Common myeloid progenitor, CD34-positive (primary cell): ENCODE data around the gene PLCXD1.

Experiments used
- CTCF ChIA-PET: fragments of 350-600 bp; sonication (Branson Sonifier 250); formaldehyde crosslinking; loops from one replicate; lab custom pipeline; 2021; ENCODE audit warnings: antibody characterized with exemption; lab: Charles Lee
- POLR2A ChIA-PET: fragments of 350-600 bp; sonication (Branson Sonifier 250); formaldehyde crosslinking; loops from one replicate; lab custom pipeline; 2021; ENCODE audit warnings: antibody characterized with exemption; lab: Charles Lee
- DNase-seq, 3 donors: peaks; one replicate each; pipeline versions ENCODE4 v3.0.0 to v3.0.0-alpha.2; 2013
- H3K27ac ChIP-seq, 2 experiments: 1 replicate in 1 of 2; 2 replicates in 1 of 2; pipeline ENCODE4 v1.7.0; 2013; ENCODE audit warnings: inconsistent platforms in 2 of 2, low read length in 2 of 2, mild to moderate bottlenecking in 2 of 2, low read depth in 1 of 2, moderate library complexity in 1 of 2; ENCODE audit not compliant: severe bottlenecking in 2 of 2, insufficient read depth in 1 of 2, poor library complexity in 1 of 2
- H3K27me3 ChIP-seq, 5 experiments: replicated peaks in 2 of 5; 1 replicate in 3 of 5; 2 replicates in 2 of 5; pipeline versions ENCODE4 v1.6.1 to v1.7.0; 2013; ENCODE audit warnings: low read length in 4 of 5, mild to moderate bottlenecking in 2 of 5, moderate library complexity in 2 of 5, inconsistent platforms in 1 of 5; ENCODE audit not compliant: insufficient read depth in 5 of 5, control insufficient read depth in 4 of 5
- H3K36me3 ChIP-seq, 4 experiments: 1 replicate in 2 of 4; 2 replicates in 2 of 4; pipeline versions ENCODE4 v1.6.1 to v1.7.0; 2013; ENCODE audit warnings: low read length in 3 of 4, control low read depth in 1 of 4, mild to moderate bottlenecking in 1 of 4; ENCODE audit not compliant: control insufficient read depth in 4 of 4, insufficient read depth in 4 of 4
- H3K4me1 ChIP-seq, 4 experiments: 1 replicate in 3 of 4; 2 replicates in 1 of 4; pipeline versions ENCODE4 v1.6.1 to v1.7.1; 2013; ENCODE audit warnings: low read length in 3 of 4, mild to moderate bottlenecking in 3 of 4, control low read depth in 1 of 4, inconsistent platforms in 1 of 4, moderate library complexity in 1 of 4; ENCODE audit not compliant: control insufficient read depth in 4 of 4, insufficient read depth in 4 of 4; ENCODE audit errors: control extremely low read depth in 1 of 4
- H3K4me3 ChIP-seq, 7 experiments: 1 replicate in 4 of 7; 2 replicates in 3 of 7; pipeline versions ENCODE4 v1.5.1 to v1.7.0; 2013; ENCODE audit warnings: mild to moderate bottlenecking in 7 of 7, low read length in 6 of 7, moderate library complexity in 6 of 7, inconsistent platforms in 2 of 7, low read depth in 2 of 7, control low read depth in 1 of 7; ENCODE audit not compliant: insufficient read depth in 4 of 7, control insufficient read depth in 1 of 7; ENCODE audit errors: extremely low read depth in 1 of 7
- H3K9me3 ChIP-seq, 5 experiments: 1 replicate in 4 of 5; 2 replicates in 1 of 5; pipeline versions ENCODE4 v1.6.1 to v1.7.1; 2013; ENCODE audit warnings: low read length in 4 of 5, mild to moderate bottlenecking in 2 of 5, inconsistent platforms in 1 of 5, low read depth in 1 of 5, moderate library complexity in 1 of 5; ENCODE audit not compliant: control insufficient read depth in 4 of 5, insufficient read depth in 2 of 5; ENCODE audit errors: control extremely low read depth in 1 of 5
- WGBS: methylation state at CpG from one replicate; pipeline ENCODE4 v1.1.5; 2013; ENCODE audit not compliant: insufficient coverage; 5-methylcytosine and 5-hydroxymethylcytosine counted together

Gene PLCXD1

DNA sequence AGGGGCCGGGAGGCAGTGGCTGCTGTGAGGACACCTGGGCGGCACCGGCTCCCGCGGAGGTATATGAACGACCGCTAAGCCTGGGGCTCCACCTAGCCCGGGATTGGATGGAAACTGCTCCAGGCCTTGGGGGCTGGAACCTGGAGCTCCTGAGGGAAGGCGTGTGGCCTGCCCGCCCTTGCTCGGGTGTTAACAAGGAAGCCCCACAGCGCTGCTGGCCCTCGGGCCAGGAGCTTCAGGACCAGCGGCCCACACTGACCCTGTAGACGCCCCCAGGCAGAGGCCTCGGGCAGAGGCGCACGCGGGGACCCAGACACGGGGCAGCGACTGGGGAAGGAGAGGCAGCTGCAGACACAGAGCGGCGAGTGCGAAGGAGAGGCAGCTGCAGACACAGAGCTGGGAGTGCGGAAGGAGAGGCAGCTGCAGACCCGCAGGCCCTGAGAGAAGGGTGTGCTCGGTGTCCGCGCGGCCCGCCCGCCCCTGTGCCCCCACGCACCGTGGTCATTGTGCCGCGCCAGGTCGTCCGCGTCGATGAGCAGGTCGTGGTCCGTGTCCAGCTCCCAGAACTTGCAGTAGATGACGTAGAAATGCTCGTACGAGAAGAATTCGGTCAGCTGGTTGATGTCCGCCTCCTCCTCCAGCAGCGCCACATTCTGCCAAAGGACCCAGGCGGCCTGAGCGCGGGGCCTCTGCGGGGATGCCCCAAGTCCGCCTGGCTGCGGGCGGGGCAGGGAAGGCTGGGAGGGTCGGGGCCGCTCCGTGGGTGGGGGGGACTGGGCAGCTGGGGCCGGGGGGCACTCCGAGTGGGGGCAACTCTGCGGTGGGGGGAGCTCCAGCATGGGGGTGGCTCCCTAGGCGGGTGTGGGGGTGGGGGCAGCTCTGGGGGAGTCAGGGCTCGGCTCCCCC, 64.1 kb downstream of the PLCXD1 start:
- CTCF ChIA-PET = no interaction called here
- POLR2A ChIA-PET = no interaction called here

DNA sequence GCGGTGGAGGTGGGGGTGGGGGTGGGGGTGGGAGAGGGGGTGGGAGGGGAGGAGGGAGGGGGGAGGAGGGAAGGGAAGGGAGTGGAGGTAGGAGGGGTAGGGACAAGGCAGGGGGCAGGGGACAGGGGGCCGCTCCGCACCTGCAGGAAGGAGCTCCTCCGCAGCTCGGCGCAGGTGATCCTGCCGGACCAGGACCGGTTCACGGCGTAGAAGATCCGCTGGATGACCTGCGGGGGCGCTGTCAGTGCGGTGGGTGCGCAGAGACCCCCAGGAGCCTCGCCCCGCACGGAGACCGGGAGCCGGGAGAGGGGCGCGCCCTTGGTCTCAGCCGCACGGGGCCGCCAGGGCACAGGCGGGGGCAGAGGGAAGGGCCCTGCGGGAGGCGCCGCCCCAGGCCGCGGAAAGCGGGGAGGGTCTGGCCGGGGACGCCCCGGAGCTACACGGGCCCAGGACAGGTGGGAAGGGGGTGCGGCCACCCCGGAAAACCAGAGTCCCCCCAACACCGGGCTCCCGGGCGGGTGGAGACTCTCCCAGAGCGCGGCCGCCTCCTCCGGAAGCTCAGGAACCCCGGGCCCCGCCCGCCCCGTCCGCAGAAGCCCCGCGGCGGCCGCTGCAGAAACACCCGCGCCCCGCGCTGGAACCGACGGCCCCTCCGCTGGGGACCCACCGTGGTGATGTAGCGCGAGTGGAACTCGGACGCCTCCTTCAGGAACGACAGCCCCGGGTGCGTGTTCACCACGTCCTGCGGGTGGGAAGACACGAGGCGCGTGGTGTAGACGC, 65.0 kb downstream of the PLCXD1 start:
- H3K9me3 ChIP-seq = peaks cover 0 to 21% (median 9%) of the 10 kb centered on the region in 5 experiments
- no peak overlapping the region for H3K4me3 ChIP-seq
- peaks cover 3 to 44% (median 24%) of the 10 kb centered on the region in 4 experiments for H3K36me3 ChIP-seq
- H3K27me3 ChIP-seq = no peaks in the 10 kb centered on the region
- no peak for DNase-seq
- WGBS = 96% methylated on average over 66 of the region's 75 CpGs
- CTCF ChIA-PET = no interaction called here
- H3K27ac ChIP-seq = no peak overlapping the region
- H3K4me1 ChIP-seq = peaks cover 0 to 1% (median 0%) of the 10 kb centered on the region in 4 experiments
- POLR2A ChIA-PET = no interaction called here

More for the DNA sequence above, 64.1 kb downstream of the PLCXD1 start:
- DNase-seq = no peak
- Histone ChIP-seq H3K4me3 (no peak overlapping the region), H3K27me3 (no peaks in the 10 kb centered on the region), H3K27ac (no peak overlapping the region), H3K4me1 (peaks cover 0 to 1% (median 0%) of the 10 kb centered on the region in 4 experiments), H3K9me3 (peaks cover 0 to 24% (median 9%) of the 10 kb centered on the region in 5 experiments), H3K36me3 (peaks cover 3 to 47% (median 27%) of the 10 kb centered on the region in 4 experiments)
- WGBS = 96% methylated on average over 53 of the region's 63 CpGs

- H3K27ac ChIP-seq = no peak overlapping the region
- peaks cover 3 to 41% (median 24%) of the 10 kb centered on the region in 4 experiments for H3K36me3 ChIP-seq
- H3K27me3 ChIP-seq = no peaks in the 10 kb centered on the region
- peaks cover 0 to 1% (median 0%) of the 10 kb centered on the region in 4 experiments for H3K4me1 ChIP-seq
- ChIA-PET CTCF (no interaction called here), POLR2A (no interaction called here)
- no peak overlapping the region for H3K4me3 ChIP-seq
- 98% methylated on average over 51 of the region's 59 CpGs for WGBS
- peaks cover 0 to 16% (median 9%) of the 10 kb centered on the region in 5 experiments for H3K9me3 ChIP-seq
- DNase-seq = no peak
Measured at GRCh38 chrX:347351-348117, 66.4 kb downstream of the PLCXD1 start.

GRCh38 chrX:348461-349117, 67.4 kb downstream of the PLCXD1 start:
- 88% methylated on average over 6 of the region's 11 CpGs for WGBS
- no peak for DNase-seq
- H3K4me1 ChIP-seq = peaks cover 0 to 1% (median 0%) of the 10 kb centered on the region in 4 experiments
- no peak overlapping the region for H3K27ac ChIP-seq
- H3K9me3 ChIP-seq = peaks cover 0 to 16% (median 9%) of the 10 kb centered on the region in 5 experiments
- ChIA-PET CTCF (no interaction called here), POLR2A (no interaction called here)
- H3K36me3 ChIP-seq = peaks cover 3 to 46% (median 26%) of the 10 kb centered on the region in 4 experiments
- H3K4me3 ChIP-seq = no peak overlapping the region
- no peaks in the 10 kb centered on the region for H3K27me3 ChIP-seq

- Histone ChIP-seq H3K27me3 (no peaks in the 10 kb centered on the region), H3K4me1 (peaks cover 0 to 1% (median 0%) of the 10 kb centered on the region in 4 experiments), H3K4me3 (no peak overlapping the region), H3K36me3 (peaks cover 3 to 47% (median 26%) of the 10 kb centered on the region in 4 experiments), H3K9me3 (peaks cover 0 to 14% (median 6%) of the 10 kb centered on the region in 5 experiments), H3K27ac (no peak overlapping the region)
- WGBS = 95% methylated on average over 16 of the region's 18 CpGs
- no peak for DNase-seq
- CTCF ChIA-PET = no interaction called here
- POLR2A ChIA-PET = no interaction called here
Measured at GRCh38 chrX:349196-349595, 68.0 kb downstream of the PLCXD1 start.

GRCh38 chrX:349702-350101, 68.5 kb downstream of the PLCXD1 start:
- H3K27me3 ChIP-seq = no peaks in the 10 kb centered on the region
- peaks cover 2 to 45% (median 22%) of the 10 kb centered on the region in 4 experiments for H3K36me3 ChIP-seq
- no peak for DNase-seq
- peaks cover 0 to 1% (median 0%) of the 10 kb centered on the region in 4 experiments for H3K4me1 ChIP-seq
- H3K27ac ChIP-seq = no peak overlapping the region
- CTCF ChIA-PET = no interaction called here
- POLR2A ChIA-PET = no interaction called here
- WGBS = 96% methylated on average over 6 of the region's 10 CpGs
- H3K9me3 ChIP-seq = peaks cover 0 to 10% (median under 1%) of the 10 kb centered on the region in 5 experiments
- no peak overlapping the region for H3K4me3 ChIP-seq
